HepG2 (cell line): ENCODE data around the gene C11orf24. TPM values are rescaled to one million over a fixed set of nuclear protein-coding genes. Genes with fewer than 3 reads are reported as not detected.
A peak's percentile ranks its signal among the peaks of the same experiment; 100 is the strongest.

Source experiments
- AHR ChIP-seq: IDR thresholded peaks from 2 replicates; pipeline ENCODE4 v1.6.1; 2018; ENCODE audit warnings: missing genetic modification reagents, missing compliant biosample characterization
- CCAR2 ChIP-seq: fragments of 200-400 bp; formaldehyde crosslinking; optimal IDR thresholded peaks from 2 replicates; pipeline ENCODE3; 2018; ENCODE audit warnings: low read depth, mild to moderate bottlenecking, low read length, moderate library complexity
- CCDC6 ChIP-seq: sonication (generic); formaldehyde crosslinking; IDR thresholded peaks from 2 replicates; pipeline ENCODE4 v1.8.1; 2022; ENCODE audit warnings: mild to moderate bottlenecking, missing genetic modification reagents, moderate library complexity
- FOXK1 ChIP-seq: sonication (generic); formaldehyde crosslinking; IDR thresholded peaks from 2 replicates; pipeline ENCODE4 v1.4.0; 2020; ENCODE audit warnings: low read depth, missing genetic modification reagents, borderline replicate concordance
- GABPB1 ChIP-seq: IDR thresholded peaks from 2 replicates; pipeline ENCODE4 v1.6.1; 2016; ENCODE audit warnings: mild to moderate bottlenecking, missing genetic modification reagents, moderate library complexity, missing compliant biosample characterization
- LCORL ChIP-seq, 2 experiments: fragments of 450-650 bp in 1 of 2; sonication (generic) in 1 of 2; formaldehyde crosslinking in 1 of 2; IDR thresholded peaks; 2 replicates each; pipeline versions ENCODE4 v1.5.0 to v1.6.1; 2017 to 2020; ENCODE audit warnings: antibody characterized with exemption in 1 of 2, missing genetic modification reagents in 1 of 2
- MAF1 ChIP-seq: sonication (generic); formaldehyde crosslinking; IDR thresholded peaks from 2 replicates; pipeline ENCODE4 v1.5.0; 2020; ENCODE audit warnings: missing genetic modification reagents, borderline replicate concordance
- PITX1 ChIP-seq: sonication (generic); formaldehyde crosslinking; IDR thresholded peaks from 2 replicates; pipeline ENCODE4 v1.5.1; 2020; ENCODE audit warnings: mild to moderate bottlenecking, missing genetic modification reagents
- SAP130 ChIP-seq: IDR thresholded peaks from 2 replicates; pipeline ENCODE4 v1.6.1; 2016; ENCODE audit warnings: low read depth
- SIN3B ChIP-seq: fragments of 150-350 bp; IDR thresholded peaks from 2 replicates; pipeline ENCODE4 v1.6.1; 2014; ENCODE audit warnings: low read length
- TARDBP ChIP-seq: sonication (generic); formaldehyde crosslinking; IDR thresholded peaks from 2 replicates; pipeline ENCODE4 v1.8.0; 2022; ENCODE audit warnings: mild to moderate bottlenecking, missing genetic modification reagents
- THAP11 ChIP-seq: IDR thresholded peaks from 2 replicates; pipeline ENCODE4 v1.6.1; 2016; ENCODE audit warnings: missing biosample characterization, missing genetic modification reagents
- ZEB1 ChIP-seq: IDR thresholded peaks from 2 replicates; pipeline ENCODE4 v1.6.1; 2012; ENCODE audit warnings: mild to moderate bottlenecking, low read depth, inconsistent platforms; ENCODE audit not compliant: insufficient replicate concordance
- ZIK1 ChIP-seq: sonication (generic); formaldehyde crosslinking; IDR thresholded peaks from 2 replicates; pipeline ENCODE4 v1.5.0; 2020; ENCODE audit warnings: mild to moderate bottlenecking, low read depth, missing genetic modification reagents, borderline replicate concordance
- ZKSCAN1 ChIP-seq: fragments of 150-350 bp; IDR thresholded peaks from 2 replicates; pipeline ENCODE4 v1.6.1; 2014; ENCODE audit warnings: low read length
- ZNF3 ChIP-seq: IDR thresholded peaks from 2 replicates; pipeline ENCODE4 v1.7.0; 2017; ENCODE audit warnings: inconsistent platforms
- ZNF431 ChIP-seq: sonication (generic); formaldehyde crosslinking; IDR thresholded peaks from 2 replicates; pipeline ENCODE4 v1.9.0; 2022; ENCODE audit warnings: missing genetic modification reagents, low read depth, mild to moderate bottlenecking, borderline replicate concordance
- ZNF484 ChIP-seq: sonication (generic); formaldehyde crosslinking; IDR thresholded peaks from 2 replicates; pipeline ENCODE4 v1.5.1; 2020; ENCODE audit warnings: mild to moderate bottlenecking, low read depth, missing genetic modification reagents, borderline replicate concordance
- ZNF589 ChIP-seq: sonication (generic); formaldehyde crosslinking; conservative IDR thresholded peaks from 2 replicates; pipeline ENCODE4 v1.8.0; 2022; ENCODE audit warnings: mild to moderate bottlenecking, moderate library complexity, missing genetic modification reagents
- ZNF703 ChIP-seq: sonication (generic); formaldehyde crosslinking; IDR thresholded peaks from 2 replicates; pipeline ENCODE4 v1.5.1; 2020; ENCODE audit warnings: missing genetic modification reagents, mild to moderate bottlenecking, moderate library complexity, borderline replicate concordance
- polyA plus RNA-seq, 8 experiments: library from polyadenylated mRNA; depleted of rRNA in 3 of 8; stranded (reverse) in 7 of 8; unstranded in 1 of 8; fragments of >200 nt; fragmentation: Illumina TruSeq in 4 of 8; extraction: Trizol in 4 of 8; gene quantifications; 2 replicates each; pipeline versions ENCODE4 v1.2.1 to v1.2.3, GENCODE V29; 2011 to 2016; ENCODE audit warnings: low read depth in 4 of 8, missing spikeins in 1 of 8, mixed read lengths in 1 of 8; ENCODE audit not compliant: insufficient read depth in 1 of 8
- total RNA-seq, 5 experiments: library from RNA; depleted of rRNA; stranded (reverse); fragments of >200 nt; fragmentation: Illumina TruSeq; extraction: Trizol; gene quantifications; 2 replicates each; pipeline ENCODE4 v1.2.3, GENCODE V29; 2016; ENCODE audit warnings: low read depth in 1 of 5
- TF ChIP-seq, protein P1 (sequence below): sonication (generic); formaldehyde crosslinking; IDR thresholded peaks from 2 replicates; pipeline ENCODE4 v1.4.0; 2020; ENCODE audit warnings: missing genetic modification reagents
- TF ChIP-seq, protein P2 (sequence below): sonication (generic); formaldehyde crosslinking; IDR thresholded peaks from 2 replicates; pipeline ENCODE4 v1.5.1; 2020; ENCODE audit warnings: missing genetic modification reagents, mild to moderate bottlenecking, borderline replicate concordance
- TF ChIP-seq, protein P3 (sequence below), 2 experiments: IDR thresholded peaks; 2 replicates each; pipeline ENCODE4 v1.6.1; 2011 to 2012; ENCODE audit warnings: low read length in 2 of 2, borderline replicate concordance in 1 of 2, low read depth in 1 of 2, mild to moderate bottlenecking in 1 of 2, moderate library complexity in 1 of 2

C11orf24 gene
- total and polyA plus RNA-seq, 2 of the 13 experiments (the other 11 are each of a cell fraction or from before 2014, with no cell fraction given) = 52.9 to 55.5 TPM

- TF ChIP-seq PITX1 (CRISPR knock-in tag) (peak; percentile 73), AHR (CRISPR knock-in tag) (no peak), ZNF589 (no peak), FOXK1 (no peak), ZNF3 (CRISPR knock-in tag) (no peak), ZKSCAN1 (no peak), ZNF703 (CRISPR knock-in tag) (no peak), ZNF431 (CRISPR knock-in tag) (no peak), CCDC6 (CRISPR knock-in tag) (no peak), CCAR2 (no peak), SAP130 (CRISPR knock-in tag) (peak; percentile 79; the same call in 1 of the 2 replicates), TARDBP (CRISPR knock-in tag) (peak; percentile 23; the same call in 1 of the 2 replicates), SIN3B (no peak), ZNF484 (CRISPR knock-in tag) (no peak), ZIK1 (CRISPR knock-in tag) (no peak), LCORL (IDR thresholded peaks at IDR 0.05) (no peak), LCORL (CRISPR knock-in tag; IDR thresholded peaks at IDR 0.05) (peak; percentile 68; the same call in 1 of the 2 replicates), ZEB1 (no peak), THAP11 (CRISPR knock-in tag) (0 out of 2 replicates have a peak, but pooled peaks have one; percentile 3), GABPB1 (CRISPR knock-in tag) (no peak), MAF1 (CRISPR knock-in tag) (no peak)
- TF ChIP-seq, protein P1, sequence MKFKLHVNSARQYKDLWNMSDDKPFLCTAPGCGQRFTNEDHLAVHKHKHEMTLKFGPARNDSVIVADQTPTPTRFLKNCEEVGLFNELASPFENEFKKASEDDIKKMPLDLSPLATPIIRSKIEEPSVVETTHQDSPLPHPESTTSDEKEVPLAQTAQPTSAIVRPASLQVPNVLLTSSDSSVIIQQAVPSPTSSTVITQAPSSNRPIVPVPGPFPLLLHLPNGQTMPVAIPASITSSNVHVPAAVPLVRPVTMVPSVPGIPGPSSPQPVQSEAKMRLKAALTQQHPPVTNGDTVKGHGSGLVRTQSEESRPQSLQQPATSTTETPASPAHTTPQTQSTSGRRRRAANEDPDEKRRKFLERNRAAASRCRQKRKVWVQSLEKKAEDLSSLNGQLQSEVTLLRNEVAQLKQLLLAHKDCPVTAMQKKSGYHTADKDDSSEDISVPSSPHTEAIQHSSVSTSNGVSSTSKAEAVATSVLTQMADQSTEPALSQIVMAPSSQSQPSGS (CRISPR knock-in tag) = 0 out of 2 replicates have a peak, but pooled peaks have one; percentile 17
- TF ChIP-seq, protein P2, sequence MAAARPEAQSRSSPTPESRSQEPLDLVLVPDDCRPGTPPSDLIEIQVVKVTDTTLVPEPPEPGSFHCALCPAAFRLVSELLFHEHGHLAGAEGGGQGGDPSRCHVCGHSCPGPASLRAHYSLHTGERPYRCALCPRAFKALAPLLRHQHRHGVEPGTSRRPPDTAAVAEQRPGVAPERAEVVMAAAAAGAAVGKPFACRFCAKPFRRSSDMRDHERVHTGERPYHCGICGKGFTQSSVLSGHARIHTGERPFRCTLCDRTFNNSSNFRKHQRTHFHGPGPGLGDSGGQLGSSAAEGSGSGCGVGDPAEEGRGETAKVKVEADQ (CRISPR knock-in tag) = no peak
- TF ChIP-seq, protein P3, sequence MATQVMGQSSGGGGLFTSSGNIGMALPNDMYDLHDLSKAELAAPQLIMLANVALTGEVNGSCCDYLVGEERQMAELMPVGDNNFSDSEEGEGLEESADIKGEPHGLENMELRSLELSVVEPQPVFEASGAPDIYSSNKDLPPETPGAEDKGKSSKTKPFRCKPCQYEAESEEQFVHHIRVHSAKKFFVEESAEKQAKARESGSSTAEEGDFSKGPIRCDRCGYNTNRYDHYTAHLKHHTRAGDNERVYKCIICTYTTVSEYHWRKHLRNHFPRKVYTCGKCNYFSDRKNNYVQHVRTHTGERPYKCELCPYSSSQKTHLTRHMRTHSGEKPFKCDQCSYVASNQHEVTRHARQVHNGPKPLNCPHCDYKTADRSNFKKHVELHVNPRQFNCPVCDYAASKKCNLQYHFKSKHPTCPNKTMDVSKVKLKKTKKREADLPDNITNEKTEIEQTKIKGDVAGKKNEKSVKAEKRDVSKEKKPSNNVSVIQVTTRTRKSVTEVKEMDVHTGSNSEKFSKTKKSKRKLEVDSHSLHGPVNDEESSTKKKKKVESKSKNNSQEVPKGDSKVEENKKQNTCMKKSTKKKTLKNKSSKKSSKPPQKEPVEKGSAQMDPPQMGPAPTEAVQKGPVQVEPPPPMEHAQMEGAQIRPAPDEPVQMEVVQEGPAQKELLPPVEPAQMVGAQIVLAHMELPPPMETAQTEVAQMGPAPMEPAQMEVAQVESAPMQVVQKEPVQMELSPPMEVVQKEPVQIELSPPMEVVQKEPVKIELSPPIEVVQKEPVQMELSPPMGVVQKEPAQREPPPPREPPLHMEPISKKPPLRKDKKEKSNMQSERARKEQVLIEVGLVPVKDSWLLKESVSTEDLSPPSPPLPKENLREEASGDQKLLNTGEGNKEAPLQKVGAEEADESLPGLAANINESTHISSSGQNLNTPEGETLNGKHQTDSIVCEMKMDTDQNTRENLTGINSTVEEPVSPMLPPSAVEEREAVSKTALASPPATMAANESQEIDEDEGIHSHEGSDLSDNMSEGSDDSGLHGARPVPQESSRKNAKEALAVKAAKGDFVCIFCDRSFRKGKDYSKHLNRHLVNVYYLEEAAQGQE (IDR thresholded peaks at IDR 0.05; ENCODE audit: borderline replicate concordance in 1 of 2, low read depth in 1 of 2, low read length in 2 of 2) = 0 out of 4 replicates have a peak, but pooled peaks of 1 of the 2 experiments have one; percentile 30
Observed at GRCh38 chr11:68270196-68271022, 1.4 kb downstream of the C11orf24 start (continued).
